HCT116 (cell line): ENCODE results near the gene DOK6. TPM values are rescaled to one million over a fixed set of nuclear protein-coding genes. Genes with fewer than 3 reads are reported as not detected.

Source experiments
- ATAC-seq: fragments of 200-7000 bp; cut with Tn5 transposase; 2 replicates; pipeline ENCODE4 v1.9.1; 2020; ENCODE audit warnings: mild to moderate bottlenecking, moderate library complexity
- BruUV-seq: library from RNA; stranded (reverse); fragments of 400-500 nt; replicated peaks from 2 replicates; lab custom pipeline; 2021; lab: Mats Ljungman, UMichigan
- CTCF ChIA-PET: fragments of 300-600 bp; sonication (Branson Sonifier 250); formaldehyde crosslinking; loops from one replicate; lab custom pipeline; 2021; ENCODE audit warnings: antibody characterized with exemption; lab: Charles Lee
- POLR2A ChIA-PET: fragments of 300-600, 350-600 bp; sonication (Branson Sonifier 250); formaldehyde crosslinking; loops from one replicate; lab custom pipeline; 2021; ENCODE audit warnings: antibody characterized with exemption; lab: Charles Lee
- RAD21 ChIA-PET, 2 experiments: fragments of 300-600 bp; sonication (Branson Sonifier 250); formaldehyde crosslinking; loops; one replicate each; lab custom pipeline; 2023; ENCODE audit warnings: low total read pairs in 2 of 2; ENCODE audit not compliant: uncharacterized antibody in 2 of 2, unreplicated experiment in 2 of 2, low non-redundant PET in 1 of 2; lab: Charles Lee
- DNase-seq: peaks from one replicate; pipeline ENCODE4 v3.0.0-alpha.2; 2010; ENCODE audit warnings: low read depth, low spot score
- H2AFZ ChIP-seq: fragments of 200-600 bp; shearing (Covaris generic), sonication (generic); 2 replicates; pipeline ENCODE4 v1.6.1; 2017; ENCODE audit warnings: low read depth, mixed run types, mixed read lengths, antibody characterized with exemption, low read length; ENCODE audit not compliant: poor library complexity, severe bottlenecking
- H3K27ac ChIP-seq: 2 replicates; pipeline ENCODE4 v1.5.1; 2012; ENCODE audit warnings: low read depth, low read length
- H3K27me3 ChIP-seq: fragments of 200-600 bp; sonication (generic); 2 replicates; pipeline ENCODE4 v1.6.1; 2016; ENCODE audit warnings: mixed run types, low read length, mixed read lengths; ENCODE audit not compliant: insufficient read depth
- H3K36me3 ChIP-seq, 2 experiments: fragments of 200-500 bp in 1 of 2; fragments of 200-600 bp in 1 of 2; sonication (Bioruptor generic) in 1 of 2; sonication (generic) in 1 of 2; 2 replicates each; pipeline versions ENCODE4 v1.5.1 to v1.6.1; 2014 to 2016; ENCODE audit warnings: low read length in 2 of 2, inconsistent platforms in 1 of 2, mixed read lengths in 1 of 2, mixed run types in 1 of 2; ENCODE audit not compliant: insufficient read depth in 2 of 2, control insufficient read depth in 1 of 2
- H3K4me1 ChIP-seq, 2 experiments: fragments of 200-600 bp in 1 of 2; sonication (generic) in 1 of 2; 2 replicates each; pipeline versions ENCODE4 v1.5.1 to v1.6.1; 2012 to 2017; ENCODE audit warnings: low read length in 2 of 2, inconsistent platforms in 1 of 2, mild to moderate bottlenecking in 1 of 2, mixed read lengths in 1 of 2, mixed run types in 1 of 2, moderate library complexity in 1 of 2; ENCODE audit not compliant: insufficient read depth in 2 of 2, control insufficient read depth in 1 of 2
- H3K4me2 ChIP-seq: fragments of 200-600 bp; sonication (generic); 2 replicates; pipeline ENCODE4 v1.6.1; 2017; ENCODE audit warnings: mixed run types, low read length, mixed read lengths
- H3K4me3 ChIP-seq, 2 experiments: fragments of 200-600 bp in 1 of 2; sonication (generic) in 1 of 2; replicated peaks in 1 of 2; 2 replicates each; pipeline ENCODE4 v1.5.1; 2011 to 2016; ENCODE audit warnings: low read length in 2 of 2, control low read depth in 1 of 2, low read depth in 1 of 2, mild to moderate bottlenecking in 1 of 2, mixed read lengths in 1 of 2, mixed run types in 1 of 2
- H3K79me2 ChIP-seq: fragments of 200-600 bp; sonication (generic); 2 replicates; pipeline ENCODE4 v1.6.1; 2017; ENCODE audit warnings: mild to moderate bottlenecking, mixed run types, low read length, moderate library complexity, mixed read lengths; ENCODE audit not compliant: insufficient read depth
- H3K9ac ChIP-seq: fragments of 200-600 bp; sonication (generic); 2 replicates; pipeline ENCODE4 v1.6.1; 2016; ENCODE audit warnings: low read length, mixed read lengths
- H3K9me2 ChIP-seq: fragments of 200-600 bp; sonication (generic), shearing (Covaris generic); 2 replicates; pipeline ENCODE4 v1.6.1; 2017; ENCODE audit warnings: mixed run types, mild to moderate bottlenecking, moderate library complexity; ENCODE audit not compliant: insufficient read depth
- H3K9me3 ChIP-seq, 2 experiments: fragments of 200-500 bp in 1 of 2; fragments of 200-600 bp in 1 of 2; sonication (Bioruptor generic) in 1 of 2; sonication (generic) in 1 of 2; 2 replicates each; pipeline ENCODE4 v1.6.1; 2014 to 2017; ENCODE audit warnings: low read length in 2 of 2, mixed read lengths in 2 of 2, inconsistent platforms in 1 of 2, low read depth in 1 of 2, mild to moderate bottlenecking in 1 of 2, mixed run types in 1 of 2, moderate library complexity in 1 of 2; ENCODE audit not compliant: control insufficient read depth in 1 of 2, insufficient read depth in 1 of 2
- H4K20me1 ChIP-seq: fragments of 200-600 bp; sonication (generic), shearing (Covaris generic); 2 replicates; pipeline ENCODE4 v1.6.1; 2017; ENCODE audit warnings: mixed run types, mild to moderate bottlenecking, moderate library complexity; ENCODE audit not compliant: insufficient read depth
- CBX3 ChIP-seq: IDR thresholded peaks from 2 replicates; pipeline ENCODE4 v1.6.1; 2012; ENCODE audit warnings: low read depth
- EGR1 ChIP-seq: IDR thresholded peaks from 2 replicates; pipeline ENCODE4 v1.6.1; 2012; ENCODE audit warnings: low read depth
- ELF1 ChIP-seq: IDR thresholded peaks from 2 replicates; pipeline ENCODE4 v1.6.1; 2012; ENCODE audit warnings: low read depth, borderline replicate concordance
- EZH2phosphoT487 ChIP-seq: fragments of 200-600 bp; IDR thresholded peaks from 2 replicates; pipeline ENCODE4 v1.6.1; 2018; ENCODE audit warnings: antibody characterized with exemption, borderline replicate concordance
- FOSL1 ChIP-seq: IDR thresholded peaks from 2 replicates; pipeline ENCODE4 v1.6.1; 2012; ENCODE audit warnings: low read depth
- JUND ChIP-seq: IDR thresholded peaks from 2 replicates; pipeline ENCODE4 v1.6.1; 2012
- POLR2A ChIP-seq: IDR thresholded peaks from 2 replicates; pipeline ENCODE4 v1.7.0; 2011; ENCODE audit warnings: borderline replicate concordance; ENCODE audit not compliant: insufficient read depth, insufficient read length; ENCODE audit errors: extremely low read depth
- RAD21 ChIP-seq: IDR thresholded peaks from 2 replicates; pipeline ENCODE4 v1.6.1; 2012; ENCODE audit warnings: low read depth, mild to moderate bottlenecking
- SIN3A ChIP-seq: IDR thresholded peaks from 2 replicates; pipeline ENCODE4 v1.6.1; 2012; ENCODE audit warnings: low read depth
- SRF ChIP-seq: IDR thresholded peaks from 2 replicates; pipeline ENCODE4 v1.6.1; 2012; ENCODE audit warnings: low read depth
- TCF7L2 ChIP-seq: IDR thresholded peaks from 2 replicates; pipeline ENCODE4 v1.7.0; 2011; ENCODE audit warnings: borderline replicate concordance, inconsistent platforms; ENCODE audit not compliant: insufficient read depth, insufficient read length; ENCODE audit errors: extremely low read depth
- intact Hi-C: fragments of 100-400 bp; cut with micrococcal nuclease; formaldehyde crosslinking; loops from 2 replicates; pipeline ENCODE4 v1.10.0; 2022
- total RNA-seq: library from RNA; stranded (reverse); gene quantifications from one replicate; pipeline ENCODE4 v1.2.1, GENCODE V29; 2021; ENCODE audit not compliant: unreplicated experiment
- TF ChIP-seq, protein P1 (sequence below): IDR thresholded peaks from 2 replicates; pipeline ENCODE4 v1.6.1; 2012
- TF ChIP-seq, protein P2 (sequence below): IDR thresholded peaks from 2 replicates; pipeline ENCODE4 v1.6.1; 2011; ENCODE audit warnings: mild to moderate bottlenecking, low read length, moderate library complexity; ENCODE audit not compliant: insufficient replicate concordance; ENCODE audit errors: extremely low read depth
- TF ChIP-seq, protein P3 (sequence below): IDR thresholded peaks from 2 replicates; pipeline ENCODE4 v1.6.1; 2012
- TF ChIP-seq, protein P4 (sequence below): IDR thresholded peaks from 2 replicates; pipeline ENCODE4 v1.6.1; 2012; ENCODE audit warnings: low read depth

DOK6 gene
- total RNA-seq, 1 experiment from 2014 or later: not detected

DNA sequence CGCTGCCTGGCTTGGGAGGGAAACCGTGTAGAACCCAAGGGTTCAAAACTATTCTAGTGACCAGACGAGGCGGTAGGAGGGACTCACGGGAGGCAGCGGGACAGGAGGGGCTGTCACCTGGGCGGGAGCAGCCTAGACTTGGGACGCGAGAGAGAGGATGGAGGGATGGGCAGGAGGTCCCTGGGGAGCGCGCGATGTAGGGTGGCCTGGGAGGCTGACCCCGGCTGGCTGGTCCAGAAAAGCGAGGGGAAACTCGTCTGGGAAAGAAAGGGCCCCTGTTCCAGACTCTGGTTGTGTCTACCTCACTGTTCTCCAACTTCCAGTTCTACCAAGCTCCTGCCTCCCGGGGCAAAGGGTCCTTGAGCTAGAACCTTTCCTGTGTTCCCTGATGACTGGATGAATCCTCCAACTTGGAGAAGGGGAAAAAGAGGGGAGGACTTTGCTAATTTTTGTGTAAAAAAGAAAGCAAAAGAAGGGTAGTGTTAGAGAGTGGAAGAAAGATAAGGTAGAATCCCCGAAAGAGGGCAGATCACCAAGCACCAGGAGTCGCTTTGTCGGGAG, 1.4 kb downstream of the DOK6 start (continued):
- no peak for TF ChIP-seq SIN3A
- TF ChIP-seq EGR1: no peak
- no peak for TF ChIP-seq JUND
- TF ChIP-seq CBX3: no peak
- TF ChIP-seq SRF: no peak
- TF ChIP-seq, protein P1, sequence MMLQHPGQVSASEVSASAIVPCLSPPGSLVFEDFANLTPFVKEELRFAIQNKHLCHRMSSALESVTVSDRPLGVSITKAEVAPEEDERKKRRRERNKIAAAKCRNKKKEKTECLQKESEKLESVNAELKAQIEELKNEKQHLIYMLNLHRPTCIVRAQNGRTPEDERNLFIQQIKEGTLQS: no peak

DNA sequence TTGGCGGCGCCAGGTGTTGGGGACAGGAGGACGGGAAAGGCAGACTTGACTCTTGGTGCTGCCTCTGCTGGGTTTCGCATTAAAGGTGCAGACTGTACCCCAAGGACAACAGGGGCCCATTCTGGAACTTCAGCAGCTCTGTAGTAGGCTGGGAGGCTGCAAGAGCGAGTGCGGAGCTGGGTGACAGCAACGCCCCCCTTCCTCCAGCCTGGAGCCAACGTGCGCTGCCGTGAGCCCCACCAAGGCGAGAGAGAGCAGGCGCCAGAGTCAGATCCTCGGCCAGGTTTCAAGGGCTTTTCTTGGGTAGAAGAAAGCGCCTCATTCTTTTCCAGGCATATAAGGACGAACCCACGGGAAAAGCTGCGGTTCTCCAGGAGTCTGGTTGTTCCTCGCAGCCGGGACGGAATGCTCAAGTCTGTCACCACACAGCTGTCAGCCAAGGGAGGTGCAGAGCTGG, 1.9 kb downstream of the DOK6 start:
- no TSS peak for BruUV-seq
- TF ChIP-seq POLR2A: no peak
- no peak for TF ChIP-seq EGR1
- TF ChIP-seq, protein P2, sequence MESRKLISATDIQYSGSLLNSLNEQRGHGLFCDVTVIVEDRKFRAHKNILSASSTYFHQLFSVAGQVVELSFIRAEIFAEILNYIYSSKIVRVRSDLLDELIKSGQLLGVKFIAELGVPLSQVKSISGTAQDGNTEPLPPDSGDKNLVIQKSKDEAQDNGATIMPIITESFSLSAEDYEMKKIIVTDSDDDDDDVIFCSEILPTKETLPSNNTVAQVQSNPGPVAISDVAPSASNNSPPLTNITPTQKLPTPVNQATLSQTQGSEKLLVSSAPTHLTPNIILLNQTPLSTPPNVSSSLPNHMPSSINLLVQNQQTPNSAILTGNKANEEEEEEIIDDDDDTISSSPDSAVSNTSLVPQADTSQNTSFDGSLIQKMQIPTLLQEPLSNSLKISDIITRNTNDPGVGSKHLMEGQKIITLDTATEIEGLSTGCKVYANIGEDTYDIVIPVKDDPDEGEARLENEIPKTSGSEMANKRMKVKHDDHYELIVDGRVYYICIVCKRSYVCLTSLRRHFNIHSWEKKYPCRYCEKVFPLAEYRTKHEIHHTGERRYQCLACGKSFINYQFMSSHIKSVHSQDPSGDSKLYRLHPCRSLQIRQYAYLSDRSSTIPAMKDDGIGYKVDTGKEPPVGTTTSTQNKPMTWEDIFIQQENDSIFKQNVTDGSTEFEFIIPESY: no peak
- TF ChIP-seq, protein P3, sequence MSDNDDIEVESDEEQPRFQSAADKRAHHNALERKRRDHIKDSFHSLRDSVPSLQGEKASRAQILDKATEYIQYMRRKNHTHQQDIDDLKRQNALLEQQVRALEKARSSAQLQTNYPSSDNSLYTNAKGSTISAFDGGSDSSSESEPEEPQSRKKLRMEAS: no peak
- TF ChIP-seq ELF1: no peak
- TF ChIP-seq, protein P4, sequence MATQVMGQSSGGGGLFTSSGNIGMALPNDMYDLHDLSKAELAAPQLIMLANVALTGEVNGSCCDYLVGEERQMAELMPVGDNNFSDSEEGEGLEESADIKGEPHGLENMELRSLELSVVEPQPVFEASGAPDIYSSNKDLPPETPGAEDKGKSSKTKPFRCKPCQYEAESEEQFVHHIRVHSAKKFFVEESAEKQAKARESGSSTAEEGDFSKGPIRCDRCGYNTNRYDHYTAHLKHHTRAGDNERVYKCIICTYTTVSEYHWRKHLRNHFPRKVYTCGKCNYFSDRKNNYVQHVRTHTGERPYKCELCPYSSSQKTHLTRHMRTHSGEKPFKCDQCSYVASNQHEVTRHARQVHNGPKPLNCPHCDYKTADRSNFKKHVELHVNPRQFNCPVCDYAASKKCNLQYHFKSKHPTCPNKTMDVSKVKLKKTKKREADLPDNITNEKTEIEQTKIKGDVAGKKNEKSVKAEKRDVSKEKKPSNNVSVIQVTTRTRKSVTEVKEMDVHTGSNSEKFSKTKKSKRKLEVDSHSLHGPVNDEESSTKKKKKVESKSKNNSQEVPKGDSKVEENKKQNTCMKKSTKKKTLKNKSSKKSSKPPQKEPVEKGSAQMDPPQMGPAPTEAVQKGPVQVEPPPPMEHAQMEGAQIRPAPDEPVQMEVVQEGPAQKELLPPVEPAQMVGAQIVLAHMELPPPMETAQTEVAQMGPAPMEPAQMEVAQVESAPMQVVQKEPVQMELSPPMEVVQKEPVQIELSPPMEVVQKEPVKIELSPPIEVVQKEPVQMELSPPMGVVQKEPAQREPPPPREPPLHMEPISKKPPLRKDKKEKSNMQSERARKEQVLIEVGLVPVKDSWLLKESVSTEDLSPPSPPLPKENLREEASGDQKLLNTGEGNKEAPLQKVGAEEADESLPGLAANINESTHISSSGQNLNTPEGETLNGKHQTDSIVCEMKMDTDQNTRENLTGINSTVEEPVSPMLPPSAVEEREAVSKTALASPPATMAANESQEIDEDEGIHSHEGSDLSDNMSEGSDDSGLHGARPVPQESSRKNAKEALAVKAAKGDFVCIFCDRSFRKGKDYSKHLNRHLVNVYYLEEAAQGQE: no peak
- no peak for TF ChIP-seq FOSL1
- no peak for TF ChIP-seq RAD21
- no peak for TF ChIP-seq TCF7L2
- TF ChIP-seq EZH2phosphoT487: no peak
- ChIA-PET POLR2A (no interaction called here), RAD21 (no interaction called here), CTCF (no interaction called here)
- intact Hi-C loops: no loop called here
- Histone ChIP-seq H3K27ac (no peak overlapping the region), H4K20me1 (no peaks in the 10 kb centered on the region), H3K4me1 (no peaks in the 10 kb centered on the region), H2AFZ (no peak overlapping the region), H3K27me3 (no peaks in the 10 kb centered on the region), H3K4me3 (no peak overlapping the region), H3K9me3 (no peaks in the 10 kb centered on the region), H3K9me2 (no peaks in the 10 kb centered on the region), H3K9ac (no peak overlapping the region), H3K79me2 (no peaks in the 10 kb centered on the region), H3K36me3 (no peaks in the 10 kb centered on the region), H3K4me2 (no peak overlapping the region)
- DNase-seq: no peak
- no peak for ATAC-seq
